Endothelial cell (in vitro differentiated cells): ENCODE measurements around the gene FOSL2. TPM values are rescaled to one million over a fixed set of nuclear protein-coding genes. Genes with fewer than 3 reads are reported as not detected.
A peak's percentile ranks its signal among the peaks of the same experiment; 100 is the strongest.

ENCODE experiments used
- DNase-seq: peaks from one replicate; pipeline ENCODE4 v3.0.0; 2021; ENCODE audit warnings: low spot score
- H3K27ac Mint-ChIP-seq: one replicate; pipeline ENCODE4 v1.8.0; 2021; ENCODE audit warnings: mixed read lengths, inconsistent platforms; ENCODE audit not compliant: unreplicated experiment
- H3K27me3 Mint-ChIP-seq: one replicate; pipeline ENCODE4 v1.8.0; 2021; ENCODE audit warnings: mild to moderate bottlenecking, moderate library complexity, mixed read lengths, inconsistent platforms; ENCODE audit not compliant: unreplicated experiment
- H3K36me3 Mint-ChIP-seq: one replicate; pipeline ENCODE4 v1.8.0; 2021; ENCODE audit warnings: mild to moderate bottlenecking, low read depth, mixed read lengths, inconsistent platforms; ENCODE audit not compliant: unreplicated experiment
- H3K4me1 Mint-ChIP-seq: one replicate; pipeline ENCODE4 v1.8.0; 2021; ENCODE audit warnings: mild to moderate bottlenecking, mixed read lengths, inconsistent platforms; ENCODE audit not compliant: unreplicated experiment
- H3K4me3 Mint-ChIP-seq: one replicate; pipeline ENCODE4 v1.8.0; 2021; ENCODE audit warnings: mild to moderate bottlenecking, mixed read lengths, inconsistent platforms; ENCODE audit not compliant: unreplicated experiment
- H3K9me3 Mint-ChIP-seq: one replicate; pipeline ENCODE4 v1.8.0; 2021; ENCODE audit warnings: mixed read lengths, inconsistent platforms; ENCODE audit not compliant: unreplicated experiment
- total RNA-seq: library from RNA; stranded (reverse); fragmentation: NEBNext Ultra II Directional; extraction: Animal tissue kit (Norgen Biotek cat#: 25700); gene quantifications from one replicate; pipeline ENCODE4 v1.2.1, GENCODE V29; 2021; ENCODE audit not compliant: unreplicated experiment
- TF ChIP-seq, protein P1 (sequence below): fragments of 200-600 bp; sonication (generic); IDR thresholded peaks from one replicate; pipeline ENCODE4 v1.5.0; 2021; ENCODE audit warnings: antibody characterized with exemption; ENCODE audit not compliant: unreplicated experiment

FOSL2 gene
- total RNA-seq, 1 donor from 2014 or later: 24.4 TPM

DNA sequence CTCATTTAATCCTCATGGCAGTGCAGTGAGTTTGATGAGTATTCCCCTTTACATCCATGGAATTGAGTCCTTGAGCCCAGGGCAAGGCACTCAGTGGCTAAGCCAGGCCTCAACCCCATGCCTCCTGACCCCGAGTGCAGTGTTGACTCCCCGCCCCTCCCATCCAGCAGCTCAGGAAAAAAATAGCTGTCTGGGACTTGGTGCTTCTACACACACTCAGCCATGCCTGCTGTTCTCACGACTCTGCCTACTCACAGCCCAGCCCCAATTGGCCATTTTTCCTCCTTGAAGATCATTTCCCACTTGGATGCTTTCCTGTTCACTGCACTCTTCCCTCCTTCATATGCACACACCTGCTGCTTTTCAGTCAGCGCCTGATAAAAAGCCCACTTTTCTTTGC is 8.8 kb downstream of the FOSL2 start:
- DNase-seq: no peak
- H3K4me3 Mint-ChIP-seq: no peak overlapping the region
- peaks cover 8% of the 10 kb centered on the region for H3K36me3 Mint-ChIP-seq
- H3K9me3 Mint-ChIP-seq: no peaks in the 10 kb centered on the region
- peaks cover 11% of the 10 kb centered on the region for H3K27me3 Mint-ChIP-seq
- TF ChIP-seq, protein P1, sequence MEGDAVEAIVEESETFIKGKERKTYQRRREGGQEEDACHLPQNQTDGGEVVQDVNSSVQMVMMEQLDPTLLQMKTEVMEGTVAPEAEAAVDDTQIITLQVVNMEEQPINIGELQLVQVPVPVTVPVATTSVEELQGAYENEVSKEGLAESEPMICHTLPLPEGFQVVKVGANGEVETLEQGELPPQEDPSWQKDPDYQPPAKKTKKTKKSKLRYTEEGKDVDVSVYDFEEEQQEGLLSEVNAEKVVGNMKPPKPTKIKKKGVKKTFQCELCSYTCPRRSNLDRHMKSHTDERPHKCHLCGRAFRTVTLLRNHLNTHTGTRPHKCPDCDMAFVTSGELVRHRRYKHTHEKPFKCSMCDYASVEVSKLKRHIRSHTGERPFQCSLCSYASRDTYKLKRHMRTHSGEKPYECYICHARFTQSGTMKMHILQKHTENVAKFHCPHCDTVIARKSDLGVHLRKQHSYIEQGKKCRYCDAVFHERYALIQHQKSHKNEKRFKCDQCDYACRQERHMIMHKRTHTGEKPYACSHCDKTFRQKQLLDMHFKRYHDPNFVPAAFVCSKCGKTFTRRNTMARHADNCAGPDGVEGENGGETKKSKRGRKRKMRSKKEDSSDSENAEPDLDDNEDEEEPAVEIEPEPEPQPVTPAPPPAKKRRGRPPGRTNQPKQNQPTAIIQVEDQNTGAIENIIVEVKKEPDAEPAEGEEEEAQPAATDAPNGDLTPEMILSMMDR: no peak
- H3K27ac Mint-ChIP-seq: no peak overlapping the region
- peaks cover 15% of the 10 kb centered on the region for H3K4me1 Mint-ChIP-seq

GRCh38 chr2:28401948-28402550 is 9.4 kb downstream of the FOSL2 start:
- TF ChIP-seq, protein P1: no peak
- Mint-ChIP-seq H3K27me3 (peaks cover 11% of the 10 kb centered on the region), H3K4me3 (no peak overlapping the region), H3K9me3 (no peaks in the 10 kb centered on the region), H3K36me3 (peaks cover 8% of the 10 kb centered on the region), H3K4me1 (peaks cover 19% of the 10 kb centered on the region), H3K27ac (no peak overlapping the region)
- no peak for DNase-seq

DNA sequence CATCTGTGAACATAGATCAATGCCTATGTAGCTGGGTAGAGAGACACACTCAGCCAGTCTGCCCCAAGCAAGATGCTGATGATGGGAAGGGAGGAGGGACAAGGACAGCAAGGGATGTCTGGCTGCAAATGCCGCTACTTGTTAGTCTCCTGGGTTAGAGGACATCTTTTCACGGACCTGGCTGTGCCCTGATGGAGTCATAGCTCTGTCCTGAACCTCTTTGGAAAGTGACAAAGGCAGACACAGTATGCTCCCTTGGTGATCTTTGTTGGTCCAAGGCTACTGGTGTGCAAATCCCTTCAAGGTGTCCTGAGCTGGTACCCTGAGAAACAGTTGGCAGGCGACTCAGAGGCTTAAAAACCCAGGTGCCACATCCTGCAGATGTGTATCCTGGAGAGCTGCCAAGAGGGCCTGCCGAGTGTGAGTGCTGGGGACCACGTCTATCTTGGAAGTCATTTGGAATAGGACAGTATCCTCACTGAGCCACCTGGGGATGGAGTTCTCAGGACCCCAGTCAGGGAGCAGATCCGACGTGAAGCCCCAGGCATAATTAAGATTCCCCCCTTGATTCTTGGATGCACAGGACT is 10.8 kb downstream of the FOSL2 start:
- no peak for DNase-seq
- peaks cover 8% of the 10 kb centered on the region for H3K27me3 Mint-ChIP-seq
- H3K36me3 Mint-ChIP-seq: peaks cover 13% of the 10 kb centered on the region
- H3K4me1 Mint-ChIP-seq: peaks cover 19% of the 10 kb centered on the region
- H3K4me3 Mint-ChIP-seq: peak overlapping the region; percentile 81
- H3K9me3 Mint-ChIP-seq: no peaks in the 10 kb centered on the region
- TF ChIP-seq, protein P1: no peak
- no peak overlapping the region for H3K27ac Mint-ChIP-seq

DNA sequence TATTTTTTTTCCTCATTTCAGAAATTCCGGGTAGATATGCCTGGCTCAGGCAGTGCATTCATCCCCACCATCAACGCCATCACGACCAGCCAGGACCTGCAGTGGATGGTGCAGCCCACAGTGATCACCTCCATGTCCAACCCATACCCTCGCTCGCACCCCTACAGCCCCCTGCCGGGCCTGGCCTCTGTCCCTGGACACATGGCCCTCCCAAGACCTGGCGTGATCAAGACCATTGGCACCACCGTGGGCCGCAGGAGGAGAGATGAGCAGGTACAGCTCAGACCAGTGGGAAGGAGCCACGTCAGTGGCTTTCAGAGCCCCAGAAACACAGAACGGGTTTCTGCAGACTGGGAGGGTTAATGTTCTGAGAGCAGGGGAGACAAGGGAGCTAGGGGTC is 11.4 kb downstream of the FOSL2 start:
- H3K4me3 Mint-ChIP-seq: peak overlapping the region; percentile 81
- peaks cover 18% of the 10 kb centered on the region for H3K36me3 Mint-ChIP-seq
- no peak overlapping the region for H3K27ac Mint-ChIP-seq
- no peak for DNase-seq
- TF ChIP-seq, protein P1: no peak
- H3K27me3 Mint-ChIP-seq: peaks cover 8% of the 10 kb centered on the region
- H3K9me3 Mint-ChIP-seq: no peaks in the 10 kb centered on the region
- H3K4me1 Mint-ChIP-seq: peaks cover 19% of the 10 kb centered on the region

DNA sequence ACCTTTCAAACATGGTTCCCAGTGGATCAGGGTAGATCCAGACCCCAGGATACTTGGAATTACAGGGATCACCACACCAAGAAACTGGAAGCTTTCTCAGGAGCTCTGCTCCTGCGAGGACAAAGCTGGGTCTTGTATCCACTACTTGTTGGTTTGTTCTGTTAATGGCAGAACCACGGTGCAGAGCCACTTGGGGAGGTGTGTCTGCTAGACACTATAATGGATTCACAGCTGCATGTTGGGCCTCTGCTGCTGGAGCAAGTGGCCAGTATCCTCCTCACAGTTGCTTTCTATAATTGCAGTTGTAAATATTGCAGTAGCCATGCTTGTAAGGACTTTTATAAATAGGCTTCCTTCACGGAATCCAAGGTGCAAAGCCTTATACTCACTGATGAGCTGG is 12.9 kb downstream of the FOSL2 start:
- Mint-ChIP-seq H3K4me1 (peaks cover 21% of the 10 kb centered on the region), H3K4me3 (no peak overlapping the region)

More for the DNA sequence above, 12.9 kb downstream of the FOSL2 start:
- TF ChIP-seq, protein P1: no peak
- peaks cover 10% of the 10 kb centered on the region for H3K27me3 Mint-ChIP-seq
- no peak overlapping the region for H3K27ac Mint-ChIP-seq
- no peak for DNase-seq
- no peaks in the 10 kb centered on the region for H3K9me3 Mint-ChIP-seq
- H3K36me3 Mint-ChIP-seq: peaks cover 27% of the 10 kb centered on the region
